ENCODE data around the gene MTERF2.

Gene MTERF2

GRCh38 chr12:106964526-106964925 is 22.4 kb downstream of the MTERF2 start:
- TF ChIP-seq, protein P1, sequence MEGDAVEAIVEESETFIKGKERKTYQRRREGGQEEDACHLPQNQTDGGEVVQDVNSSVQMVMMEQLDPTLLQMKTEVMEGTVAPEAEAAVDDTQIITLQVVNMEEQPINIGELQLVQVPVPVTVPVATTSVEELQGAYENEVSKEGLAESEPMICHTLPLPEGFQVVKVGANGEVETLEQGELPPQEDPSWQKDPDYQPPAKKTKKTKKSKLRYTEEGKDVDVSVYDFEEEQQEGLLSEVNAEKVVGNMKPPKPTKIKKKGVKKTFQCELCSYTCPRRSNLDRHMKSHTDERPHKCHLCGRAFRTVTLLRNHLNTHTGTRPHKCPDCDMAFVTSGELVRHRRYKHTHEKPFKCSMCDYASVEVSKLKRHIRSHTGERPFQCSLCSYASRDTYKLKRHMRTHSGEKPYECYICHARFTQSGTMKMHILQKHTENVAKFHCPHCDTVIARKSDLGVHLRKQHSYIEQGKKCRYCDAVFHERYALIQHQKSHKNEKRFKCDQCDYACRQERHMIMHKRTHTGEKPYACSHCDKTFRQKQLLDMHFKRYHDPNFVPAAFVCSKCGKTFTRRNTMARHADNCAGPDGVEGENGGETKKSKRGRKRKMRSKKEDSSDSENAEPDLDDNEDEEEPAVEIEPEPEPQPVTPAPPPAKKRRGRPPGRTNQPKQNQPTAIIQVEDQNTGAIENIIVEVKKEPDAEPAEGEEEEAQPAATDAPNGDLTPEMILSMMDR (IDR thresholded peaks at IDR 0.05; ENCODE audit: low read depth, low read length) = no peak
- Histone ChIP-seq H3K36me3 (peaks cover 3% of the 10 kb centered on the region; the same call in 1 of the 2 replicates), H3K27me3 (no peaks in the 10 kb centered on the region), H3K4me3 (ENCODE audit: low read depth, low read length) (no peak overlapping the region), H3K9me3 (no peaks in the 10 kb centered on the region), H3K4me1 (no peaks in the 10 kb centered on the region; the same call in 1 of the 2 replicates)
- DNase-seq = no peak

- H3K9me3 ChIP-seq = no peaks in the 10 kb centered on the region
- no peaks in the 10 kb centered on the region; the same call in 1 of the 2 replicates for H3K36me3 ChIP-seq
- no peaks in the 10 kb centered on the region; the same call in 1 of the 2 replicates for H3K4me1 ChIP-seq
- no peaks in the 10 kb centered on the region for H3K27me3 ChIP-seq
- TF ChIP-seq, protein P1 (IDR thresholded peaks at IDR 0.05; ENCODE audit: low read depth, low read length) = no peak
- no peak overlapping the region for H3K4me3 ChIP-seq (ENCODE audit: low read depth, low read length)
- DNase-seq = no peak
Observed at GRCh38 chr12:106962286-106962685, 24.7 kb downstream of the MTERF2 start.

DNA sequence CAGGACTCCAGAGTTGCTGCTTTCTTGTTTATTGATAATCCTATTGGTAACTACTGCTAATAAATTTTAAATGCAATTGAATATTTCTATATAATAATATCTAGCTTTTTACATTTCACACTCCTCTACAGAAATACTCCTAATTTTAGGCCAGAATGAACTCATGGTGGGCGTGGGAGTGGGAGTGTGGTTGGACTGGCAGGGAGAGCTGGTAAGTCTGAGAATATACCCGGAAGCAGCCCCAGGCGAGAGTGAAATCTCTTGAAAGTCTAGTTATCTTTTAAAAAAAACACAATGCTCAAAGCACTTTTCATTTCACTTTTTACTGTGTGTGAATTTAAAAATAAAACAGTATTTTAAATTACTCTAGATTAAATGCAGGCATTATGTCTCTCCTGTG is 26.5 kb downstream of the MTERF2 start:
- H3K27me3 ChIP-seq = no peaks in the 10 kb centered on the region
- no peaks in the 10 kb centered on the region; the same call in 1 of the 2 replicates for H3K4me1 ChIP-seq
- TF ChIP-seq, protein P1 (IDR thresholded peaks at IDR 0.05; ENCODE audit: low read depth, low read length) = no peak
- no peak overlapping the region for H3K4me3 ChIP-seq (ENCODE audit: low read depth, low read length)
- no peak for DNase-seq
- H3K36me3 ChIP-seq = no peaks in the 10 kb centered on the region; the same call in 1 of the 2 replicates
- H3K9me3 ChIP-seq = no peaks in the 10 kb centered on the region

DNA sequence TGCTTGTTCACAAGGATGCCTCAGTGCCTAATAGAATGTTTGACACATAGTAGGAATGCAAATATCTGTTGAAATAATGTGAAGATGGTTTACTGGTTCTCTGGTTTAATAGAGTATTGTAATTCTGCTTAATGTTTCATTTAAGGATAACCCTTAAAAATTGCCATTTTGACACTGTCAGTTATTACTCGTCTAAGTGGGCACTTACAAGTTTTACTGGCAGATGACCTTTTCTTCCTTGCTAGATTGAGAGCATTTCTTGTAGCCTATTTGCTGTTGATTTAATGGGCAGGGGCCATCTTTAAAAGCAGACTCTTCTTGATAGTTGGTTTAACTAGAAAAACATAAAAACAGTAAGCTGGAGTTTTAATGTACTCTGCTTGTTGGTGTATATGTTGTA is 29.4 kb downstream of the MTERF2 start:
- H3K9me3 ChIP-seq = no peaks in the 10 kb centered on the region
- no peaks in the 10 kb centered on the region for H3K27me3 ChIP-seq
- TF ChIP-seq, protein P1 (IDR thresholded peaks at IDR 0.05; ENCODE audit: low read depth, low read length) = no peak
- peak overlapping the region; percentile 93 for H3K4me3 ChIP-seq (ENCODE audit: low read depth, low read length)
- no peaks in the 10 kb centered on the region for H3K36me3 ChIP-seq
- no peaks in the 10 kb centered on the region; the same call in 1 of the 2 replicates for H3K4me1 ChIP-seq
- DNase-seq = no peak

- Histone ChIP-seq H3K4me3 (ENCODE audit: low read depth, low read length) (peak overlapping the region; percentile 93), H3K27me3 (no peaks in the 10 kb centered on the region), H3K36me3 (no peaks in the 10 kb centered on the region), H3K9me3 (no peaks in the 10 kb centered on the region), H3K4me1 (no peaks in the 10 kb centered on the region)
- TF ChIP-seq, protein P1 (IDR thresholded peaks at IDR 0.05; ENCODE audit: low read depth, low read length) = 0 out of 2 replicates have a peak, but pooled peaks have one; percentile 16
- peak; percentile 77 for DNase-seq
Observed at GRCh38 chr12:106956048-106956578, 30.8 kb downstream of the MTERF2 start.

- DNase-seq = peak; percentile 98
- Histone ChIP-seq H3K9me3 (no peaks in the 10 kb centered on the region), H3K4me1 (no peaks in the 10 kb centered on the region), H3K27me3 (no peaks in the 10 kb centered on the region), H3K4me3 (ENCODE audit: low read depth, low read length) (peak within 1 kb of the TSS; percentile 93), H3K36me3 (no peaks in the 10 kb centered on the region)
- TF ChIP-seq, protein P1 (IDR thresholded peaks at IDR 0.05; ENCODE audit: low read depth, low read length) = no peak
Observed at GRCh38 chr12:106955377-106956047, 31.4 kb downstream of the MTERF2 start, which contains the start of gene TMEM263. Gene TMEM263 (plus strand): TSS chr12:106955907. CDS start chr12:106967117, 11,210 bp downstream.

Data from BE2C (cell line).